Measurements from ENCODE around the gene SWT1. TPM values are rescaled to one million over a fixed set of nuclear protein-coding genes. Genes with fewer than 3 reads are reported as not detected.

Gene SWT1
- total RNA-seq (1 to 10 TPM; 3.6 to 6.1 (median 4.8) TPM), polyA plus RNA-seq (1 to 10 TPM; 1.7 to 2.5 (median 2.3) TPM)
- long read RNA-seq, donor 1, partial matches to known transcripts, result 1 of 6 reads
- long read RNA-seq, donor 1, other reads (novel, unspliced or antisense), result 5 of 6 reads
- long read RNA-seq, donor 2, partial matches to known transcripts, result 0 of 8 reads
- long read RNA-seq, donor 2, other reads (novel, unspliced or antisense), result 6 of 8 reads

DNA sequence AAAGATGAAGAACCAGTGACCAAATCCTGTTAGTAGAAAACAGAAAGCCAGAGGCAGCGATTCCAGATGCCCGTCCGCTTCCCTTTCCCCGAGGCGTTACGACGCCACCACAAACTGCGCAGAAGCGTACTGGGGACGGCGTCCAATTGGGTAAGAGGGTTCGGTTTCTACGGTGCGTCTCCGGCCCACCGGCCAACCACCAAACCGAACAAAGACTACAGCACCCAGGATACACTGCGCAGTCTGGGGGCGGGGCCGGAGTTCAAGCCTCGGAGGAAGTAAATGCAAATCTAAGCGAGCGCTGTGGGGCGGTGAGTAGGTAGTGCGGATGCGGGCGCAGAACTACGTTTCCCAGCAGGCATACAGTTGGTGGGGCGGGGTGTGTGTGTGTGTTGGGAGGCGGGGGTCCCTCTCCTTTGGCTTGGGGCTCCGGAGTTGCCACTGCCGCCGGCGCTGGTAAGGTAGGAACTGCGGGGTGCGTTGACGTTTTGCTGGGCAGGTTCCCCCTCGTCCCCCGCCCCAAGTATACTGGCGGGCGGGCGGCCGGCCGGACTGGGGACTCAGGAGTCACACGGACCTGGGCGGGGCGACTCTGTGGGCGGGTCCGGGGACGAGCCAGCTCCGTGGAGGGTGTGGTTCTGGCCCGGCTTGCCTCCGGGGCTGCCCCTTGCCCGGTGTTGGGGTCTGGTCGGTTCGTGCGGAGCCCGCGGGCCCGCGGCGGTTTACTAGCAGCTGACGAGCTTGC is at the start of gene SWT1, which contains the start of gene TRMT1L:
Gene SWT1 (plus strand): TSS at position 314 of the 745 bp plus-strand sequence. CDS start 3,675 bp downstream, outside the sequence.
Gene TRMT1L (minus strand): TSS at position 100 of the 745 bp plus-strand sequence. CDS start 241 bp downstream, outside the sequence.
- no peak for TF ChIP-seq CTCF (IDR thresholded peaks at IDR 0.05)

DNA sequence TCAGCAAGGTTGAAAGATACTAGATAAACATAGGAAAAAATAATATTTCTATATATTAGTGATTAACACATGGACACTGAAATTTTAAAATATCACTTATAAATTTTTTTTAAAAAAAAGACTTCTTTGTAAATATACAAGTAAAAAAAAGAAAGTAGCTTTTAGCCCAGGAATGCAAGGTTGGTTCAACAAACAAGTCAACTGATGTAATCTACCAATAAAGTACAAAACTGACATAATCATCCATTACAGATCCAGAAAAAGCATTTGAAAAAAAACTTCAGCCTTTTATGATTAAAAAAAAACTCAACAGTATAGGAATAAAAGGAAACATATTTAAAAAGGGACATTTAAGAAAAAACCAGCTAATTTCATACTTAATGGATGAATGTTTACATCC is 48.6 kb upstream of the SWT1 start:
- no peak for TF ChIP-seq CTCF (IDR thresholded peaks at IDR 0.05)
- Histone ChIP-seq H3K36me3 (ENCODE audit: insufficient read depth in 1 of 2, low read depth in 1 of 2) (no peaks in the 10 kb centered on the region), H3K9me3 (peaks cover 15% of the 10 kb centered on the region), H3K4me1 (no peaks in the 10 kb centered on the region), H3K4me3 (no peak overlapping the region), H3K27me3 (ENCODE audit: insufficient read depth in 3 of 3, low read length in 2 of 3) (no peaks in the 10 kb centered on the region), H3K27ac (no peak overlapping the region)
- no peak for DNase-seq
- intact Hi-C loops (cut with DNase I), result no loop called here
- ATAC-seq, result no peak

More for the DNA sequence above, at the start of gene SWT1, which contains the start of gene TRMT1L:
- Histone ChIP-seq H3K4me3 (peak within 1 kb of the TSS; percentile 85), H3K27me3 (ENCODE audit: insufficient read depth in 3 of 3, low read length in 2 of 3) (no peaks in the 10 kb centered on the region), H3K27ac (peak within 1 kb of the TSS; percentile 97), H3K9me3 (no peaks in the 10 kb centered on the region), H3K36me3 (ENCODE audit: insufficient read depth in 1 of 2, low read depth in 1 of 2) (peaks cover 0 to 13% of the 10 kb centered on the region in 2 donors), H3K4me1 (peaks cover 30% of the 10 kb centered on the region)
- peak; percentile 90 to 97 (median 96) for ATAC-seq
- WGBS, 3 donors, result 0 to 1% (median 0%) methylated on average over 58 to 63 of the region's 63 CpGs
- intact Hi-C loops (cut with DNase I), result loop anchor here in 1 of 2 donors (2.0 to 5.0 kb wide), 4 partner anchors 110 to 1265 kb away; partner anchors contain the start of genes EDEM3 and RNF2
- peak; percentile 99 to 100 for DNase-seq

GRCh38 chr1:185110145-185110544 is 46.8 kb upstream of the SWT1 start:
- no peak for TF ChIP-seq CTCF (IDR thresholded peaks at IDR 0.05)

DNA sequence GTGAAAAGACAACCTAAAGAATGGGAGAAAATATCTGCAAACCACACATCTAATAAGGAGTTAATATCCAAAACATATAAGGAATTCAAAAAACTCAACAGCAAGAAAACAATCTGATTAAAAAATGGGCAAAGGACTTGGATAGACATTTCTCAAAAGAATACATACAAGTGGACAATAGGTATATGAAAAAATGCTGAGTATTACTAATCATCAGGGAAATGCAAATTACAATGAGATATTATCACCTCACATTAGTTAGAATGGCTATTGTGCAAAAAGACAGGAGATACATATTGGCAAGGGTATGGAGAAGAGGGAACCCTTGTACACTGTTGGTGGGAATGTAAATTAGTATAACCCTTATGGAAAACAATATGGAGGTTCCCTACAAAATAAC is 45.1 kb upstream of the SWT1 start:
- intact Hi-C loops (cut with DNase I), result no loop called here

More at GRCh38 chr1:185110145-185110544, 46.8 kb upstream of the SWT1 start:
- intact Hi-C loops (cut with DNase I), result no loop called here
- Histone ChIP-seq H3K27me3 (ENCODE audit: insufficient read depth in 3 of 3, low read length in 2 of 3) (no peaks in the 10 kb centered on the region), H3K27ac (no peak overlapping the region), H3K9me3 (peaks cover 15% of the 10 kb centered on the region), H3K36me3 (ENCODE audit: insufficient read depth in 1 of 2, low read depth in 1 of 2) (no peaks in the 10 kb centered on the region), H3K4me3 (no peak overlapping the region), H3K4me1 (no peaks in the 10 kb centered on the region)
- DNase-seq (no peak), ATAC-seq (no peak)

More for the DNA sequence above, 45.1 kb upstream of the SWT1 start:
- Histone ChIP-seq H3K27ac (no peak overlapping the region), H3K4me3 (no peak overlapping the region), H3K36me3 (ENCODE audit: insufficient read depth in 1 of 2, low read depth in 1 of 2) (peaks cover 0 to 6% of the 10 kb centered on the region in 2 donors), H3K27me3 (ENCODE audit: insufficient read depth in 3 of 3, low read length in 2 of 3) (no peaks in the 10 kb centered on the region), H3K4me1 (no peaks in the 10 kb centered on the region), H3K9me3 (peaks cover 15% of the 10 kb centered on the region)
- no peak for DNase-seq
- no peak for ATAC-seq
- no peak for TF ChIP-seq CTCF (IDR thresholded peaks at IDR 0.05)
